MM.1S (cell line): ENCODE data around the gene C19orf67.

ENCODE experiments used
- DNase-seq: peaks from one replicate; pipeline ENCODE4 v3.0.0-alpha.2; 2015
- H2AFZ ChIP-seq: fragments of 300-600 bp; sonication (generic); 2 replicates; pipeline ENCODE4 v1.6.0; 2016; ENCODE audit warnings: antibody characterized with exemption, low read length
- H3F3A ChIP-seq: fragments of 300-600 bp; sonication (generic); 2 replicates; pipeline ENCODE4 v1.6.1; 2016; ENCODE audit warnings: mild to moderate bottlenecking, antibody characterized with exemption, low read length, moderate library complexity, mixed read lengths; ENCODE audit not compliant: insufficient read depth
- H3K27ac ChIP-seq: fragments of 300-600 bp; sonication (generic); 2 replicates; pipeline ENCODE4 v1.5.1; 2016; ENCODE audit warnings: mild to moderate bottlenecking, low read length
- H3K27me3 ChIP-seq: fragments of 300-600 bp; sonication (generic); replicated peaks from 2 replicates; pipeline ENCODE4 v1.6.0; 2016; ENCODE audit warnings: low read length; ENCODE audit not compliant: insufficient read depth
- H3K36me3 ChIP-seq: fragments of 300-600 bp; sonication (generic); replicated peaks from 2 replicates; pipeline ENCODE4 v1.6.1; 2016; ENCODE audit warnings: mild to moderate bottlenecking, low read length, mixed read lengths; ENCODE audit not compliant: insufficient read depth
- H3K4me1 ChIP-seq: fragments of 300-600 bp; sonication (generic); 2 replicates; pipeline ENCODE4 v1.6.1; 2016; ENCODE audit warnings: low read length, mixed read lengths
- H3K4me2 ChIP-seq: fragments of 300-600 bp; sonication (generic); 2 replicates; pipeline ENCODE4 v1.6.0; 2016; ENCODE audit warnings: low read depth, low read length
- H3K4me3 ChIP-seq: fragments of 300-600 bp; sonication (generic); 2 replicates; pipeline ENCODE4 v1.5.1; 2016; ENCODE audit warnings: low read length, mixed read lengths
- H3K79me2 ChIP-seq: fragments of 300-600 bp; sonication (generic); 2 replicates; pipeline ENCODE4 v1.6.1; 2016; ENCODE audit warnings: mixed run types, low read length, mixed read lengths
- H3K9ac ChIP-seq: fragments of 300-600 bp; sonication (generic); 2 replicates; pipeline ENCODE4 v1.6.1; 2016; ENCODE audit warnings: low read length, mixed read lengths
- H3K9me2 ChIP-seq: fragments of 300-600 bp; sonication (generic); replicated peaks from 2 replicates; pipeline ENCODE4 v1.6.1; 2016; ENCODE audit warnings: mild to moderate bottlenecking, low read length, mixed read lengths; ENCODE audit not compliant: insufficient read depth
- H3K9me3 ChIP-seq: fragments of 300-600 bp; sonication (generic); replicated peaks from 2 replicates; pipeline ENCODE4 v1.6.1; 2016; ENCODE audit warnings: mild to moderate bottlenecking, low read length, mixed read lengths; ENCODE audit not compliant: insufficient read depth
- H4K20me1 ChIP-seq: fragments of 300-600 bp; sonication (generic); 2 replicates; pipeline ENCODE4 v1.6.1; 2016; ENCODE audit warnings: mild to moderate bottlenecking, low read length, moderate library complexity, mixed read lengths; ENCODE audit not compliant: insufficient read depth
- EZH2 ChIP-seq: fragments of 300-600 bp; sonication (generic); optimal IDR thresholded peaks from 2 replicates; pipeline ENCODE3; 2017; ENCODE audit warnings: low read depth, mild to moderate bottlenecking, antibody characterized with exemption, low read length, mixed read lengths
- EZH2phosphoT487 ChIP-seq: fragments of 300-600 bp; sonication (generic); IDR thresholded peaks from 2 replicates; pipeline ENCODE4 v1.6.1; 2018; ENCODE audit warnings: antibody characterized with exemption, low read length
- TF ChIP-seq, protein P1 (sequence below): fragments of 300-600 bp; sonication (generic); IDR thresholded peaks from 2 replicates; pipeline ENCODE4 v1.5.1; 2016; ENCODE audit warnings: antibody characterized with exemption, low read length, mixed read lengths

The C19orf67 gene

DNA sequence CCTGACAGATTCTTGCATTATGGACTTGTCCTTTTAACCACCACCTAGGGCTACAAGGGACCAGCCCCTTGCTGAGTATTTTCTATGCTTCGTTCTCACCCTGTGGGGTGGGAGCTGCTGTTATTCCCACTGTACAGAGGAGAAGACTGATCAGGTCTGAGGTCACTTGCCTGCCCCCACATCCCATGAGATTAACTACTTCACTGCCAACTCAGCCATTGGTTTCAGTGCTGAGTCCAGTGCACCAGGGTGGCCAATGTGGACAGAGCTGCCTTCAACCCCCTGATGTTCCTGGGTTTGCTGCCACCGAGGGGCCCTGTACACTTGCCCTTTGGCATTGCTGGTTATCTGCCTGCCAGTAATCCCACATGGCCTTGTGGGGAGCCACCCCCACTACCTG, 25.1 kb upstream of the C19orf67 start:
- no peak for TF ChIP-seq EZH2
- TF ChIP-seq, protein P1, sequence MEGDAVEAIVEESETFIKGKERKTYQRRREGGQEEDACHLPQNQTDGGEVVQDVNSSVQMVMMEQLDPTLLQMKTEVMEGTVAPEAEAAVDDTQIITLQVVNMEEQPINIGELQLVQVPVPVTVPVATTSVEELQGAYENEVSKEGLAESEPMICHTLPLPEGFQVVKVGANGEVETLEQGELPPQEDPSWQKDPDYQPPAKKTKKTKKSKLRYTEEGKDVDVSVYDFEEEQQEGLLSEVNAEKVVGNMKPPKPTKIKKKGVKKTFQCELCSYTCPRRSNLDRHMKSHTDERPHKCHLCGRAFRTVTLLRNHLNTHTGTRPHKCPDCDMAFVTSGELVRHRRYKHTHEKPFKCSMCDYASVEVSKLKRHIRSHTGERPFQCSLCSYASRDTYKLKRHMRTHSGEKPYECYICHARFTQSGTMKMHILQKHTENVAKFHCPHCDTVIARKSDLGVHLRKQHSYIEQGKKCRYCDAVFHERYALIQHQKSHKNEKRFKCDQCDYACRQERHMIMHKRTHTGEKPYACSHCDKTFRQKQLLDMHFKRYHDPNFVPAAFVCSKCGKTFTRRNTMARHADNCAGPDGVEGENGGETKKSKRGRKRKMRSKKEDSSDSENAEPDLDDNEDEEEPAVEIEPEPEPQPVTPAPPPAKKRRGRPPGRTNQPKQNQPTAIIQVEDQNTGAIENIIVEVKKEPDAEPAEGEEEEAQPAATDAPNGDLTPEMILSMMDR, result no peak
- no peak for TF ChIP-seq EZH2phosphoT487
- H3K9me2 ChIP-seq, result no peaks in the 10 kb centered on the region

DNA sequence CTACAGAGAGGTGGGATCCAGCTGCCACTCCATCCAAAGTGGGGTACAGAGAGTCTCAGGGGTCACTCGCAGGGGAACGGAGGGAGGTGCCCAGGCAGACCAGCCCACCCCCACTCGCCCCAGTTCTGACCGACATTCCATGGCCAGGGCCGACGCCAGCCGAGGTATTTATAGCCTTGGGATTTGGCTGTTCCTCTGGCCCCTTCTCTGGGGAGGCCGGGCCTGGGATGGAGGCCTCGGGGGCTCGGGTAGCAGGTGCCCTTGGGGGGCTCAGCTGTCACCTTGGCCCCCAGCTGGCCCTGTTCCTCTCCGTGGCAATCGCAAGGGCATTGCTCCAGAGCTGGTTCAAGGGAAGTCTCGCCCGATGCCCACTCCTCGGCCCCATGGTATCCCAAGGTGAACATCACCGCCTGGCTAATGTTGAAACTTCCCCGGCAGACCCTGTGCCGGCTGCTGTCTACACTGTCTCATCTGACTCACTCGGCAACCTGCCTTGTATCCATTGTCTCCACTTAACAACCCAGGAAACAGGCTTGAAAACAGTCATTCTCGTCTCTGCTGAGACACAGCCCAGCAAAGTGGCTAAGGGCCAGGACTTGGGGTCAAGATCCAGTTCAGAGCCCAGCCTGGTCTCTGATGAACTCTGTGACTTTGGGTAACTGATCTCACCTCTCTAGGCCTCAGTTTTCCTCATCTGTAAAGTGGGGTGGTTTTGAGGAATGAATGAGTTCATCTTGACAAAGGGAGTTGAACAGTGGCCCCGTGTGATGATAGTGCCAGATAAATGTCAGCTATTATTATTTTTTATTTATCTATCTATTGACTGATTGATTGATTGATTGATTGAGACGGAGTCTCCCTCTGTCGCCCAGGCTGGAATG, 22.2 kb upstream of the C19orf67 start:
- Histone ChIP-seq H2AFZ (no peak overlapping the region), H3K9me2 (no peaks in the 10 kb centered on the region), H3K36me3 (no peaks in the 10 kb centered on the region), H3K27ac (no peak overlapping the region), H3K79me2 (peaks cover 19% of the 10 kb centered on the region), H3K4me1 (peaks cover 13% of the 10 kb centered on the region), H3K27me3 (no peaks in the 10 kb centered on the region), H3K4me2 (no peak overlapping the region), H4K20me1 (no peaks in the 10 kb centered on the region), H3K9ac (no peak overlapping the region), H3K9me3 (no peaks in the 10 kb centered on the region), H3F3A (peaks cover 13% of the 10 kb centered on the region), H3K4me3 (no peak overlapping the region)
- TF ChIP-seq EZH2 (no peak), EZH2phosphoT487 (no peak)
- TF ChIP-seq, protein P1, result no peak
- no peak for DNase-seq

More for the DNA sequence above, 25.1 kb upstream of the C19orf67 start:
- H3K9me3 ChIP-seq, result no peaks in the 10 kb centered on the region
- no peaks in the 10 kb centered on the region for H4K20me1 ChIP-seq
- H3K79me2 ChIP-seq, result peaks cover 42% of the 10 kb centered on the region
- H3K4me3 ChIP-seq, result no peak overlapping the region
- no peaks in the 10 kb centered on the region for H3K27me3 ChIP-seq
- H3F3A ChIP-seq, result peaks cover 3% of the 10 kb centered on the region
- DNase-seq, result no peak
- no peak overlapping the region for H3K4me2 ChIP-seq
- no peaks in the 10 kb centered on the region for H3K36me3 ChIP-seq
- no peak overlapping the region for H3K9ac ChIP-seq
- no peak overlapping the region for H3K27ac ChIP-seq
- H2AFZ ChIP-seq, result no peak overlapping the region
- peaks cover 10% of the 10 kb centered on the region; the same call in 1 of the 2 replicates for H3K4me1 ChIP-seq

DNA sequence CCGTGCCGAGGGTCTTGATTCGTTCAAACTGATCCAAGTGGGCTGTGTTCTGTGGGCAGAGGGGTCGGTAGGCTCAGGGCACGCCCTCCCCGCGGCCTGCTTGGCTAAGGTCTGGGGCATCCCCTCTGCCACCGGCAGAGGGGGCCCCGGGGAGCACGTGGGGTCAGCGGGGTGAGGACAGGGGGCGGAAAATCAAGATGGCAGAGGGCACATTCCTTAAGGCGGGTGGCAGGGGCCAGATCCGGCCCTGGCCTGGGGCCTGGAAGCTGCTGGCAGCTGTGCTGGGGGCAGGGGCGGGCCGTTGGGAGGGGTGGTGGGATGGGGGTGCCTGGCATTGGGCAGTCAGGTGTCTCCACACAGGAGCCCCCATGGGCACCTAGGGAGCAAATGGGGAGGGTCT, 21.3 kb upstream of the C19orf67 start:
- H3F3A ChIP-seq, result peaks cover 22% of the 10 kb centered on the region
- no peaks in the 10 kb centered on the region for H3K36me3 ChIP-seq
- no peaks in the 10 kb centered on the region for H4K20me1 ChIP-seq
- peaks cover 12% of the 10 kb centered on the region for H3K79me2 ChIP-seq
- H3K4me3 ChIP-seq, result no peak overlapping the region
- H3K9ac ChIP-seq, result no peak overlapping the region
- TF ChIP-seq EZH2, result no peak
- H3K4me1 ChIP-seq, result peaks cover 19% of the 10 kb centered on the region
- no peaks in the 10 kb centered on the region for H3K27me3 ChIP-seq
- no peak overlapping the region for H2AFZ ChIP-seq
- no peaks in the 10 kb centered on the region for H3K9me3 ChIP-seq
- DNase-seq, result no peak
- H3K9me2 ChIP-seq, result no peaks in the 10 kb centered on the region
- H3K27ac ChIP-seq, result no peak overlapping the region
- no peak overlapping the region for H3K4me2 ChIP-seq

GRCh38 chr19:14105680-14106079, 20.1 kb upstream of the C19orf67 start:
- H3K9me3 ChIP-seq, result no peaks in the 10 kb centered on the region
- no peak for DNase-seq
- H3K4me1 ChIP-seq, result peaks cover 19% of the 10 kb centered on the region
- no peaks in the 10 kb centered on the region for H4K20me1 ChIP-seq
- H3K27ac ChIP-seq, result no peak overlapping the region
- no peaks in the 10 kb centered on the region for H3K27me3 ChIP-seq
- H3K36me3 ChIP-seq, result no peaks in the 10 kb centered on the region
- peaks cover 22% of the 10 kb centered on the region for H3F3A ChIP-seq
- H3K79me2 ChIP-seq, result peaks cover 7% of the 10 kb centered on the region; the same call in 1 of the 2 replicates
- no peak overlapping the region for H3K4me2 ChIP-seq
- TF ChIP-seq EZH2 (no peak), EZH2phosphoT487 (no peak)
- TF ChIP-seq, protein P1, result no peak
- H3K9ac ChIP-seq, result no peak overlapping the region
- no peak overlapping the region for H2AFZ ChIP-seq
- H3K4me3 ChIP-seq, result no peak overlapping the region
- no peaks in the 10 kb centered on the region for H3K9me2 ChIP-seq
